GM19463 (cell line): ENCODE measurements around the gene PSG7.
"Not testable (repeated sequence)": the region's sequence is repeated elsewhere in the genome, so short reads cannot be mapped to it uniquely, and the experiment has no call there.

Experiments
- ATAC-seq: cut with Tn5 transposase; IDR thresholded peaks from one replicate; pipeline ENCODE4 v1.9.1; 2021; ENCODE audit warnings: mild to moderate bottlenecking, moderate library complexity; ENCODE audit not compliant: unreplicated experiment

PSG7 gene

DNA sequence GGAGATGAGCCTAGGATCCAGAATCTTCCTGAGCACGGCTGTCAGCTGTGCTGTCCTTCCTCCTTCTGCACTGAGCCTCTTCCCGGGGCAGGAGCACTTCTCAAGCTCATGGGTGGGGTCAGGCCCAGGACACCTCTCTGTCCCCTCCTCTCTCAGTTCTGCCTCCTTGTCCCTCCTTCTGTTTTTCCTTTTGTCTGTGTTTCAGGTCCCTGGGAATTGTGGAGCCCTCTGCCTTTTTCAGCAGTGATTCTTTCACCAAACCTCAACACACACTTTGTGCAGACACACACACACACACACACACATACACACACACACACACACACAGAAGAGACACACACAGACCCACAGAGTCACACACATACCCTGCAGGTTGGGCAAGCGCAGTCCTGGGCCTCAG is at the start of gene PSG7:
Gene PSG7 (minus strand): TSS at position 101 of the 400 bp plus-strand sequence. CDS start 131 bp downstream, outside the sequence.
- not testable (repeated sequence) for ATAC-seq

DNA sequence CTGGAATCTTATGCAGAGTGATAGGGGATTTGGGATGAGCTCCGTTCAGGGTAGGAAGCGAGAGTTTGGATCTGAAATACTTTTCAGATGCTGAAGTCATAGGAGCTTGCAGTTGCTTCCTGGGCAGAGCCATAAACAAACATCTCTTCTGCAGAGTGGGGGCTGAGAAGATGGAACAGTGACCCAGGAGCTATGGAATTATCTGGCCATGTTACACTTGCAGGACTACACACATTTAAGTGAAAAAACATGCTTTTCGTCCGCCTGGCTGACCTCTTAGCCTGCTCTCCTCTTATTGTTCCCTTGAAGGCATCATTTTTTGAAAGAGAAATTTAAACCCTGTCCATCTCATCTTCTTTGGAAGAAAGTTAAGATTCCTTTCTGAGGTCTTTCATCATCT is 48.6 kb upstream of the PSG7 start:
- no peak for ATAC-seq

DNA sequence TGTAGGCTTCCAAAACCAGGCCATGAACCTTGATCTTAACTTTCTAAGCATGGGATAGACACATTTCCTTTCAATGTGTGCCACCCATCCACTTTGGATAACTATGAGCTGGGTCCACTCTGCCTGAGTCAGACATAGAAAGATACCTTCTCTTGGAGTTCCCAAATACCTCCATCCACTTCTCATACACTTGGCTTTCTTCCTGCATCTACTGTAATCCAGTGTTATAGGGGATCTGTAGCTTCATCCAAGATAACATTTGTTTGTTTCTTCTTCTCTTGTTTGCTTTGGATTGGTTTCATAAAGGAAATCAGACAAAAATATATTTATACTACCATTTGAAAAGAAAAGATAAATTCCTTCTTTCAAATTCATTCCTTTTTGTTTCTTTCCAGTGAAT is 45.1 kb upstream of the PSG7 start:
- not testable (repeated sequence) for ATAC-seq

DNA sequence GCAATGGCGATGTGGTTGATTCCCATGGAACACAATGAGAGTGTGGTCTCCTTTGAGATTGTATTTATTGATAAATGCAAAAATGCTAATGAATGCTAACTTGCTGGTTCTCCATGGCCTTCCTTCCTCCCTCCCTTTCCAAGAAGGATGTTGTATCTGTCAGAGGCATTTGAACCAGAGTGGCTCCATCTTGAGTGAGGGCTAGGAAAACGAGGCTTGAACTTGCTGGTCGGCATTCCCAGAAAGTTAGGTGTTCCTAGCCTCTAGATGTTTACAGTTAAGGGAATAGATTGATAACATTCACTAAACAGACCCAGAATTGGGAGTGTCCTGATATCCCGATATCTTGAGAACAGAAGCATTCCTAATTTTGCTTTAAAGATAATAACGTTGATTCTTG is 34.4 kb upstream of the PSG7 start:
- ATAC-seq: not testable (repeated sequence)

DNA sequence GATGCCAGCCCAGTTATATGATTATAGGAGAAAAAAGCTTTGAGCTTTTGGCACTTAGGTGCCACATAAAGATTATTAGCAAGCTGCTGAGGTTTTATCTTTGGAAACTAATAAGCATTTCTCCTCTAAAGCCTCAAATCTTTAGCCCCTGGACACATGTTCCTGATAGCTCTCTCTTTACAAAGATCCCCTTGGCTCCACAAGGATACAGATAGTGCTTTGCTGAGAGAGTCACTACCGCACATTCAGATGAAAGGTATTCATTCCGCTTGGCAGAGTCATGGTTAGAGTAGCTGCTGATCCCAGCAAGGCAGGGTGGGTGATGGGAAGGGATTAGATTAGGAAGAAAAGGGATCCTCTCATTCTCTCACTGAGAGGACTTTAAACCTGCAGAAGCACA is 28.2 kb upstream of the PSG7 start:
- no peak for ATAC-seq

DNA sequence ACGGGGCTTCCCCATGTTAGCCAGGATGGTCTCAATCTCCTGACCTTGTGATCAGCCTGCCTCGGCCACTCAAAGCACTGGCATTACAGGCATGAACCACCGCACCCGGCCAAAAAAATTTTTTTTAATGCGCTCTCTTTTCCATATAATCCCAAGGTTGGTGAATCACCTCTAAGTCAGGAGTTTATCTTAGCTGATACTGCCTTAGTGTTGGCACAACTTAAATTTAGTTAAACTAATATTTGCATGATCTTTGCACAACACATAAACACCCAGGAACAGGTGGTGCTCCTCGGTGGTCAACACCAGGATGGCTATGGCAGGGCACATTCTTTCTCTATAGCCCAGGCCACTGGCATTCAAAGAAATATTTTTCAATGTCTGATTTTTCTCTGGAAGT is 24.1 kb upstream of the PSG7 start:
- no peak for ATAC-seq

DNA sequence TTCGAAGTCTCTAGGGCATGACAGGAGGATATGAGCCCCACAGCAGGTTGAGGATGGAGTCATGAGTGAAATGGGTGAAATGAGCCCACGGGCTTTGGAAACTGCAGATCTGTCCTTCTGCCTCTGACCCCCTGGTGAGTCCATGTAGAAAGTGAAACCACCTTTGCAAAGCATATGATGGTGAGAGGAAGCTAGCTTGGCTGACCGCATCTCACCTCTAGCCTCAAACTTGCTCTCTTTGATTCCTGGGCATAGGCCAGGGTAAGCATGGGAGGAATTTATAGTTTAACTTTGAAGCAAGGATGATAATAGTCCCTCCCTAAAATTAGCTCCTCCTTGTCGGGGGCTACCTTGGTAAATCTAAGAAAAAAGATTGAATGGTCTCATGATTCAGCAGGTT is 15.1 kb upstream of the PSG7 start:
- ATAC-seq: not testable (repeated sequence)

DNA sequence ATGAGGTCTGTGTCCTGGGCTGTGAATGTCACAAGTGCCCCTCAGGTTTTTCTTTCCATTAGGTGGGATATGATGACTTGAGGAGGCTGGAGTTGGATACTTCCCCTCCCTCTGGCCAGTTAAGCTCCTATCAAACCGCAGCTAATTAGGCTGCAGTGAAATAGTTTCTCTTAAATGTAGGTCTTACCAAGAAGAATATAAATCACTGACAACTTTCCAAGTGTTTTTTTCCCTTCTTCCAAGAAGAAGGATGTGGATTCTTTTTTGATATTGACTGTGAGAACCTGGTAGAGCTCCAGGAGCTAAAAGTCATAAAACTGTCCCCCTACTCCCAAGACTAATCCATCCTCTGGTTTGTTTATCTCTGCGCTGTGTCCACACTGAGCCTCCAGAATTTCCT is 14.5 kb upstream of the PSG7 start:
- not testable (repeated sequence) for ATAC-seq

DNA sequence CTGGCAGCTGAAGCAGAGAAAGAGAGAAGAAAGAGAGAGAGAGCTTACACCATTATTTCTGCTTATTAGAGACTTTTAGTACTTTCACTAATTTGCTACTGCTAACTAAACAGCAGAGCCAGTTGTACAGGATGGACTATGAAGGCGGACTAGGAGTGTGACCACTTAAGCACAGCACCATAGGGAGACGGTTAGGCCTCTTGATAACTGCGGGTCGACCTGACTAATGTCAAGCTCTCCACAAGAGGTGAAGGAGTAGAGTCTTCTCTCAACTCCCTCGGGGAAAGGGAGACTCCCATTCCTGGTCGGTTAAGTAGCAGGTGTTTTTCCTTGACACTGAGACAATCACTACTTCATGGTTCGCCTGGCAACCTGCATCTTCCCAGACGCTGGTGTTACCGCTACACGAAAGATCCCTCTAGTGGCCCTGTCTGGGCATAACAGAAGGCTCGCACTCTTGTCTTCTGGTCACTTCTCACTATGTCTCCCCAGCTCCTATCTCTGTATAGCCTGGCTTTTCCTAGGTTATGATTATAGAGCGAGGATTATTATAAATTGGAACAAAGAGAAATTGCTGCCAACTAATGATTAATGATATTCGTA is 5.3 kb upstream of the PSG7 start:
- no peak for ATAC-seq

DNA sequence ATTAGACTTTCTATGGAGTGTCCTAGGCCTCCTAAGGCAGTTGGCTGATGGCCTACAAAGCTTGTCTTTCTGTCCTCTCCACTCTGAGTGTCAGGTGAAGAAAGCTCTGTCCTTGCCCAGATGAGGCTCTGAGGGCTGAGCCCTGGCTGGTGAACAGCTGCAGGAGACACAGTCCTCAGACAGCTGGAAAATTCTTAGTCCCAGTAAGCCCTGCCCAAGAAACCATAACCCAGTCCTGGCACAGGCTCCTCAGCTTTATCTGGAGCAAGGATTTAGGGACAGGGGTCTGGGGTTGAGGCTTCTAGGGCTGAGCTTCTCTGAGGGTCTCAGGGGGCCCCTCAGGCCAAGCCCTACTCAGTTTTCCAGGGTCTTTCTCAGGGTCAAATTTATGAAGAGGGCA is 2.3 kb downstream of the PSG7 start:
- not testable (repeated sequence) for ATAC-seq

DNA sequence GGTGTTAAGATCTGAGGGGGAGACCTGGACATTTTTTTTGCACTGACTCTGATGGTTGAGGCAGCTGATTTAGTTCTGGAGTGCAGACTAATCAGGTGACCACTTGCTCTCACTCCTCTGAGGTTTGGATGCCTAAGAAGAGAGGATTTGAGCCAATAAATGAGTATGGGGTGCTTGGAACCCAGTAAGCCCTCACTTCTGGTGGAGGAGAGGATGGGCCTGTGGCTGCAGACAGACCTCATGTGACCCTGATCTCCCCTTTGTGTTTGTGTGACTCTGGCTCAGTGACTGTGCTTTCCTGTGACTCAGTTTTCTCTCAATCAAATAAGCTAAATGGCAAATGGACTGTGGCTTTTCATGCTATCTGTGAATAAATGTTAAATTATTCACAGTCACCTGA is 2.8 kb downstream of the PSG7 start:
- not testable (repeated sequence) for ATAC-seq

DNA sequence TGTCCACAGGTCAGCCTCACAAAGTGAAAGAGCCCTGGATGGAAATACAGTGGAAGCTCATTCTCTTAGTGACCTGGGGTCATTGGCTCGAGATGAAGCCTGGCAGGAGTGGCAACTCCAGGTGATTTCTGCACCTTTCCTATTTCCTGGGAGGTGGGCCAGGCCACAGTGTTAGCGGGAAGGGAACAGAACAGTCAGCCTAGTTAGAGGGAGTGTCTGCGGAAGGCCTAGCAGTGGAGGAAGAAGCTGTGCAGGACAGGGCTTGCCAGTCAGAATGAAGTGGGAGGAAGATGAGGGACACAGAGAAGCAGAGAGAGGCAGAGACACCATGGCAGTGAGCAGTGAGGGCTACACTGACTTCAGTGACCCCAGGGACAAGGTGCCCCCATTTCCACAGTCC is 3.6 kb downstream of the PSG7 start:
- not testable (repeated sequence) for ATAC-seq

DNA sequence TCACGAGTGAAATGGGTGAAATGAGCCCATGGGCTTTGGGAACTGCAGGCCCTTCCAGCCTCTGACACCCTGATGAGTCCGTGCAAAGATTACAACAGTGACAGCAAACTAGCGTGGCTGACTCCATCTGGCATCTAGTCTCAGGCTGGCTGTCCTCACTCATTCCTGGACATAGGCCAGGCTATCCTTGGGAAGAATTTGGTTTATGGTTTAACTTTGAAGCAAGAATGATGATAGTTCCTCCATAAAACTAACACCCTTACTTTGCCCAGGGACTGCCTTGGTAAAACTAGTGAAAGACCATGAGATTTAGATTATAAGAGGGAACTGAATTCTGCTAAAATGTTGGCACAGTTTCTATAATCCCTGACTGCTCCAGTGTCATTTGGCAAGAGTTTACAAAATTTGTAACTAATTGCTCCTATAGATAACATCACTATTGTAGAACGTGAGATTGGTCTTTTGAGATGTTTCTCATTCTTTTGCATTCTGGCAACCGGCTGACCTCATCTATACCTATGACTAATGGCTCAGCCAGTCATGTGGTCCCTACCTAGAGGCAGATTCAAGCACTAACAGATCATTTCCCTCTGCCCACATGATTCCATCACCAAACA is 4.4 kb downstream of the PSG7 start:
- ATAC-seq: not testable (repeated sequence)

DNA sequence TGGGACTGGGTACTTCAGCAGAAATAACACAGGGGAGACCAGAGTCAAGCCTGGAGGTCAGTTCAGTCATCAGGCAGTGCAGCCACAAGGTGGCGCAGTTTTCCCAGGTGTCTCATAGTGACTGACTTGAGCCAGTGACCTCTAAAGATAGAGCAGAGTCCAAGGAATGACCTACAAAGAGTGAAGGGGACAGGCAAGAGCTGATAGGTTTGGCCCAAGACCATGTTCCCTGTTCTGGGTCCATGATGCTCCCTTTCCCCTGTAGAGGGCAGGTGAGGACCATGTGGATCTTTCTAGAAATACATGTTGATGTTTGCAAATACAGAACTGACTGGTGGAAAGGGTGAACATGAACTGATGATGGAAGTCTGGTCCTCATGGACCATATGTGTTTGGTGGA is 6.8 kb downstream of the PSG7 start:
- not testable (repeated sequence) for ATAC-seq

DNA sequence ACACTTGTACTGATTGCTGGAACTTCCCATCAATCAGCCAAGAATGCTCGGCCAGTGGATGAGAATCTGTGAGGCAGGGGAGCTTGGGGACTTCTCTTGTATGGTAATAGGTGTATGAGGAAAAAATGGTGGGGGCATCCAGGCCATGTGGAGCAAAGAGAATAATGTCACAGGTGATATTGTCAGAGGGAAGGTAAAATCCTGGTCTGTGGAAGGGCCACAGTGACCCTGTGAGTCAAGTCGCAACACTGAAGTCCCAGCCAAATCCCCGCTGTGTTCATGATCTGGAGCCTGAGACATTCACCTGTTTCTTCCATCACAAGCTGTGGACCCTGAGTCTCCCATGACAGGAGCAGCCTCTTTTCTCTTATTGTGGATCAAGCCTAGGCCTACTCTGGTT is 8.1 kb downstream of the PSG7 start:
- ATAC-seq: no peak

DNA sequence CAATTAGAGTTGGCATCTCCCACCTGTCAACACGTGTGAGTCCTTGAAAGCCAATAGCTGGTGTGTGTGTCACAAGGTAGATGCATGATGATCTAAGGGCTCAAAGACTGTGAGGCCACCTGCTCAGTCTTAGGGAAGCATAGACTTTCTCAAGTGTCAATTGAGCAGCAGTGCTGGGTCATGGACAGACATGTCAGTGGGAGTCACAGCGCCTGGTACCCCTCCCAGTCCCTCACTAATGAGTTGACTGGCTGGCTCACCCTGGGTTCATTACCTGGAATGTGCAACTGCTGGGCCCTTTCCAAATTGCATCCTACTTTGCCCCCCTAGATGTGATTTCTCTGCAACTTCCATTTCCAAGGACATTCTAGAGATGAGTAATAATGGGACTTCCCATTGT is 10.2 kb downstream of the PSG7 start:
- ATAC-seq: no peak

DNA sequence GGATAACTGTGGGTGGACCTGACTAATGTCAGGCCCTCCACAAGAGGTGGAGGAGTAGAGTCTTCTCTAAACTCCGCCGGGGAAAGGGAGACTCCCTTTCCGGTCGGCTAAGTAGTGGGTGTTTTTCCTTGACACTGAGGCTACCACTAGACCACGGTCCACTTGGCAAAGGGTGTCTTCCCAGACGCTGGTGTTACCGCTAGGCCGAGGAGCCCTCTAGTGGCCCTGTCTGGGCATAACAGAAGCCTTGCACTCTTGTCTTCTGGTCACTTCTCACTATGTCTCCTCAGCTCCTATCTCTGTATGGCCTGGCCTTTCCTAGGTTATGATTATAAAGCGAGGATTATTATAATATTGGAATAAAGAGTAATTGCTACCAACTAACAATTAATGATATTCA is 13.9 kb downstream of the PSG7 start:
- ATAC-seq: not testable (repeated sequence)

DNA sequence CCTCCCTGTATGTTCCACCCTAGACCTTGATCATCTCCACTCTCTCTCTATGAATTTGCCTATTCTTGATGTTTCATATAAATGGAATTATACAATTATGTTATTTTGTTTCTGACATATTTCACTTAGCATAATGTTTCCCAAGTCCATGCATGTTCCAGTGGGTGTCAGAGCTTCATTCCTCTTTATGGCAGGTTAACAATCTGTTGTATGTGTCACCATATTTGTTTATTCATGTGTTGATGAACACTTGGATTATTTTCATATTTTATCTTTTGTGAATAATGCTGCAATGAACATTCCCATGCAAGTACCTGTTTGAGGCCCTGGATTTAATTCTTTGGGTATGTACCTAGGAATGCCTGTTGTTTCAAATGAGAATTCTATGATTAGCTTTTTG is 16.0 kb downstream of the PSG7 start:
- ATAC-seq: not testable (repeated sequence)

DNA sequence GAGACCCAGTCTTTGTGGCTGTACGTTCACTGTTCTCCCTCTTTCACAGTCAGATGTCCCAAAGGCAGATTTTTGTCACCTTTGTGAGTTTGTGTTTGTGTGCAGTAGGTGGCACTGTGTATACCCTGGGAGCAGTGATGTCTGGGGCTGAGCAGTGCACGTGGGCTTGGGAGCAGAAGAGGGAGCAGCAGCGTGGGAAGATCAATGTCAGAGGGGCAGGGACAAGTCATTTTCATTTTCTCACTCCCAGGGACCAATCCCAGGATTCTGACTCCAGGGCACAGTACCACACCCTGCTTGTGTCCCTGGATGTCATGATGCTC is 17.3 kb downstream of the PSG7 start:
- no peak for ATAC-seq

DNA sequence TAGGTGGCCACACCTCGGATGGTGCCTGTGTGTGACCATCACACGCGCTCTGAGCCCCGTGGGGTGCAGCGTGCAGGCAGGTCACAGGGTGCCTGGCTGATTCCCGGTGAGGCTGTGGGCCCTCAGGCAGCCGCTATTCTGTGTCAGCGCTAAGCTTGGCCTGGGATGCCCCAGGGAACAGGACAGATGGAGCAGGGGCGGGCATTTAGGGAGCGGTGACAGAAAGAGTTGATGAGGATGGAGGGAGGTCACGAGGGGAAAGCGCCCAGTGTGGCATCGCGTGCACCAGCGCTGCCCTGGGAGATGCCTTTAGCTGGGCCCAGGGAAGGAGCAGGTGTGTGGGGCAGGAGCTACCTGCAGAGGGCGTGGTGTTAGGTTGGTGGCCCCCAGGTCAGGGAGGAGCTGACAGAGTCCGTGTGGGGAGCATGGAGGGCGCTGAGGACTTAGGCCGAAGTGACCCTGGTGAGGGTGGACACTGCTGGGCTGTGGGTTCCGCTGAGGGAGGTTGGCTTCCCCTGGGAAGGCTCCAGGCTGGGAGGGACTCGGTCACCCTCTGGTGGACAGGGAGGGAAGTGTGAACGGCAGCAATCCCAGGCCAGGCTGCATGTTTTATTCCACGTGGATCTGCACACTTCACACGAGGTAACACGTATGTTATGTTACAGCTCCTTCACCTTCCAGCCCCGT is 17.8 kb downstream of the PSG7 start:
- ATAC-seq: not testable (repeated sequence)

DNA sequence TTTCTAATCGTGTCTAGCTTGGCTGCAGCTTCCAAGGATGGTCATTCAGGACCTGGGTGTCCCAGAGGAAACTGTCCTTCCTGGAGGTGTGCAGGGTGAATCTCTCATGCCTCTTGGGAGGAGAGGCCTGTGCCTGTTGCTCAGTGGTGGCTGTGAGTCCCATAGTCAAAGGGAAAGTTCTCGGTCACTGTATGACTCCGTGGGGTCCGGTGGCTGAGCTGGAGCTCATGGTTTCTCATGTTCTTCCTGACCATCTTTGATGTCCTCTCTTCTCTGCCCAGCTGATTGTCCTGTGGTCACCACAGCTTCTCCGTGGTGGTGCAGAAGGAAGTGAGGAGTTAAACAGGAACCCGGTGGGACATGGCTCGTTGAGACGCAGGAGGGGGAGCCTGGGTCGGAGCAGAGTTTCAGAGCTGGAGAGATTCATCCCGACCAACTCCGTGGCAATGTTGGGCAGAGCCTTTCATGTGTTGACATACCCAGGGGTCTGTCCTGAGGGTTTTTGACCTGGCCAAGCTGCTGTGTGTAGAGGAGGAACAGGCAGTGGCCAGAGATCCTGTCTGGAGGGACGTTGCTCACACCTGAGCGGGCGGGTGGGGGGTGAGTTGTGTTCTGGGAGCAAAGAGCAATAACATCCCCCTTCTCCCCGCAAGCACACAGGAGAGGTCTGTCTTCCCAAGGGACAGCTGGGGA is 18.5 kb downstream of the PSG7 start:
- not testable (repeated sequence) for ATAC-seq

DNA sequence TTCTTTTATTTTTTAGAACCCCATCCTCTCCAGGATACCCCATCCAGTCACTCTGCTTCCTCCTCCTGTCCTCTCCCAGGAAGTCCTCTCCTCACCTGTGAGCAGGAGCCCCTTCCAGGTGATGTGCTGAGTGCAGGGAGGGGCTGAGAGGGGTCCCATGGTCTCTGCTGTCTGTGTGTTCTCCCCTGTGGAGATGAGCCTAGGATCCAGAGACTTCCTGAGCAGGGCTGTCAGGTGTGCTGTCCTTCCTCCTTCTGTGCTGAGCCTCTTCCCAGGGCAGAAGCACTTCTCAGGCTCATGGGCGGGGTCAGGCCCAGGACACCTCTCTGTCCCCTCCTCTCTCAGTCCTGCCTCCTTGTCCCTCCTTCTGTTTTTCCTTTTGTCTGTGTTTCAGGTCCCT is 19.4 kb downstream of the PSG7 start, which contains the start of gene PSG6:
Gene PSG6 (minus strand): TSS at position 261 of the 400 bp plus-strand sequence. CDS start 102 bp downstream, at position 159.
- ATAC-seq: not testable (repeated sequence)
